Epithelial cell of proximal tubule (primary cell): ENCODE measurements around the gene SLC16A3. TPM values are rescaled to one million over a fixed set of nuclear protein-coding genes. Genes with fewer than 3 reads are reported as not detected.

ENCODE experiments used
- DNase-seq: peaks from one replicate; pipeline ENCODE4 v3.0.0-alpha.2; 2011; ENCODE audit warnings: low read depth
- H3K4me3 ChIP-seq: 2 replicates; pipeline ENCODE4 v1.5.1; 2011; ENCODE audit warnings: low read depth, mild to moderate bottlenecking, low read length
- total RNA-seq: library from RNA; depleted of rRNA; stranded (reverse); fragments of >200 nt; gene quantifications from 2 replicates; pipeline ENCODE4 v1.2.3, GENCODE V29; 2015
- TF ChIP-seq, protein P1 (sequence below): conservative IDR thresholded peaks from 2 replicates; pipeline ENCODE4 v1.5.1; 2012; ENCODE audit warnings: low read depth, mild to moderate bottlenecking, low read length

Gene SLC16A3
- total RNA-seq, 1 donor from 2014 or later, result 190 TPM

DNA sequence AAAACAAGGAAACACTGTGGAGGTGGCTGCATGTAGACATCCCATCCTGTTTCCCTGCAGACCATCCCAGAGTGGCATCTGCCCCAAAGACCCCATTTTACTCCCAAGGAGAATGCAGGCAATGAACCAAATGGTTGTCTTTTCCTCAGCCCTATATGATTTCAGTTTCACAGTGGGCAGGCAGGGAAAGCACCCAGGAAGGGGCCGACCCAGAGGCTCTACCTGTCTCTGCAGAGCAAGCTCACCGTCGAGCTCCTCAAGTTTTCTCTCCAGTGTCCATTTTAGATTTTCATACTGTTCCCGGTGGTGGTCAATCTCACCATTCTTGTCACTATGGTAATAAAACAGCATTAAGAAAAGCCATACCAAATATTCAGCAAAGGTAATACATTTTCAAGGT is 30.8 kb upstream of the SLC16A3 start:
- H3K4me3 ChIP-seq, result no peak overlapping the region
- TF ChIP-seq, protein P1, sequence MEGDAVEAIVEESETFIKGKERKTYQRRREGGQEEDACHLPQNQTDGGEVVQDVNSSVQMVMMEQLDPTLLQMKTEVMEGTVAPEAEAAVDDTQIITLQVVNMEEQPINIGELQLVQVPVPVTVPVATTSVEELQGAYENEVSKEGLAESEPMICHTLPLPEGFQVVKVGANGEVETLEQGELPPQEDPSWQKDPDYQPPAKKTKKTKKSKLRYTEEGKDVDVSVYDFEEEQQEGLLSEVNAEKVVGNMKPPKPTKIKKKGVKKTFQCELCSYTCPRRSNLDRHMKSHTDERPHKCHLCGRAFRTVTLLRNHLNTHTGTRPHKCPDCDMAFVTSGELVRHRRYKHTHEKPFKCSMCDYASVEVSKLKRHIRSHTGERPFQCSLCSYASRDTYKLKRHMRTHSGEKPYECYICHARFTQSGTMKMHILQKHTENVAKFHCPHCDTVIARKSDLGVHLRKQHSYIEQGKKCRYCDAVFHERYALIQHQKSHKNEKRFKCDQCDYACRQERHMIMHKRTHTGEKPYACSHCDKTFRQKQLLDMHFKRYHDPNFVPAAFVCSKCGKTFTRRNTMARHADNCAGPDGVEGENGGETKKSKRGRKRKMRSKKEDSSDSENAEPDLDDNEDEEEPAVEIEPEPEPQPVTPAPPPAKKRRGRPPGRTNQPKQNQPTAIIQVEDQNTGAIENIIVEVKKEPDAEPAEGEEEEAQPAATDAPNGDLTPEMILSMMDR, result no peak
- no peak for DNase-seq

DNA sequence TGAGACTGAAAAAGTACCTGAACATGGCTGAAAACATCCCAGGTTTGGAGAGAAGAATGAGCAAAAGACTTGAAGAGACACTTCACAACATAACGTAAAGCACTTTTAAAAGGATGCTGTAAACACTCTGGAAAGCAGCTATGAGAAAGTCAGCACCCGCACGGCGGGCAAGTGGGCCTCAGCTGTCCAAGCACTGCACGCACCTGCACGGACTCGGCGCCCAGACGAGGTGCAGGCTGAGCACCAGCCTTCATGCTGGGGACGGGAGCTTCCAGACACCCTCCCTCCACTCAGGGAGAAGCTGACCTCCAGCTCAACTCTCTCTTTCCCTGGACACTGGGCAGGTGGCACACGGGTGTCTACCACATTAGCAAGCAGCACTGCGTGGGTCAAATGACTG is 29.3 kb upstream of the SLC16A3 start:
- no peak overlapping the region for H3K4me3 ChIP-seq
- no peak for DNase-seq
- TF ChIP-seq, protein P1, result no peak

DNA sequence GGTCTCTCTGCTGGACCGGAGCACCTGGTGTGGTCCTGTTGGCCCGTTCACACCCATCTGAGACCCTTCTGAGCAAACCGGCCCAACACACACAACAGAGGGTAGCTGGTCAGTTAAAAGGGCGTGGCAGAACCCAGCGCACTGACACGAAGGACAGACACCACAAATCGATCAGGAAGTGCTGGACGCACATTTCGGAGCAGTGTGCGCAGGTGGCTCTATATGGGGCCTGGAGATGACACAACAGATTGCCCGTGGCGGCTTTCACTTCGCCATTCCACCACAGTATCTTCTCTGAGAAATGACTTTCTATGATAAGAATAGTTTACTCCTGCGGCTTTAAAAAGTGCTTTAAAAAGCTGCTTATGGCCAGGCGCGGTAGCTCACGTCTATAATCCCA is 28.7 kb upstream of the SLC16A3 start:
- DNase-seq, result no peak
- no peak overlapping the region for H3K4me3 ChIP-seq
- TF ChIP-seq, protein P1, result no peak

DNA sequence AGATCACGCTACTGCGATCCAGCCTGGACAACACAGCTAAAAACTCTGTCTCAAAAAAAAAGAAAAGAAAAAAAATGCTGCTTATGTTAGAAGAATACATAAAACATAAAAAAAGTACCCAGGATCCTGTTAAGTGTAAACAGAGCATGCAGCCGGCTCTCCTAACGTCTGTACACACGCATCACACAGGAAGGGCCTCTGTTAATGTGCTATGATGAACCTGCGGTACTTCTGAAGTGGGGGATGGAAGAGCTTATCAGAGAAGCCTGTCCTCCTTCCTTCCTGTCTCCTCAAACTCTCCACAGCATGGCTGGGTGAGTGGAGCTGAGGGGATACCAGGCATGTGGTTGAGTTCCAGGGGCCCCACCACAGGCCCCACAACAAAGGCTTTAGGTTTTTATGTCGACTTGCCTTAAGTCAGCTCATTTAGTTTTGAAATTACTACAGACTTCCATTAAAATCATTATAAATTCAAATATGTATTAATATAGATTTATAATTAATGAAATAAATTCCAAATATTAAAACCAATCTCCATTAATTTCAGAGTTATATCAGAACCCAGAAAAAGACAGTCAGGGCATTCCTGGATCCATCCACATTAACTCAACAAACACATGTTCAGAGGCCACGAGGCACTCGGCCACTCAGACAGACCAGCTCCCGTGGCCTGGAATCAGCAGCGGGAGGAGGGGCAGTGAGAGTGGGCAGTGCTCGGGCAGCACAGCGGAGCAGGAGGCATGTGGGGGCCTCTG is 27.9 kb upstream of the SLC16A3 start:
- no peak for DNase-seq
- TF ChIP-seq, protein P1, result no peak
- H3K4me3 ChIP-seq, result no peak overlapping the region

DNA sequence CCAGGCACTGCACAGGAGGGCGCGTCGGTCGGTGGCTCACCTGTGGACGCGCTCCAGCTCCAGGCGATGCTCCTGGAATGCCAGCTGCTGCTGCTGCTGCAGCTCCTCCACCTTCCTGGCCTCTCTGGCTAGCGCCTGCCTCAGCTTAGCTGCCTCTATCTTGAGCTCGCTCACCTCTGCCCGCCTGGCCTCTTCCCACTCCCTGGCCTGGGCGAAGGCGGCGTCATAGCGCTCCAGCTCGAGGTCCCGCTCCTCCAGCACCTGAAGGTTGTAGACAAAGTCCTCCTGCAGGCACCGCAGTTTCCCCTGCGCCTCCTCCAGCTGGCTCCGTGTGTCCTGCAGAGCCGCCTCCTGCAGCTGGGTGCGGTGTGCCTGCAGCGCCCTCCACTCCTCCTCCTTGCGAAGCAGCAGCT is 27.3 kb upstream of the SLC16A3 start:
- H3K4me3 ChIP-seq, result no peak overlapping the region
- TF ChIP-seq, protein P1, result no peak
- DNase-seq, result no peak

DNA sequence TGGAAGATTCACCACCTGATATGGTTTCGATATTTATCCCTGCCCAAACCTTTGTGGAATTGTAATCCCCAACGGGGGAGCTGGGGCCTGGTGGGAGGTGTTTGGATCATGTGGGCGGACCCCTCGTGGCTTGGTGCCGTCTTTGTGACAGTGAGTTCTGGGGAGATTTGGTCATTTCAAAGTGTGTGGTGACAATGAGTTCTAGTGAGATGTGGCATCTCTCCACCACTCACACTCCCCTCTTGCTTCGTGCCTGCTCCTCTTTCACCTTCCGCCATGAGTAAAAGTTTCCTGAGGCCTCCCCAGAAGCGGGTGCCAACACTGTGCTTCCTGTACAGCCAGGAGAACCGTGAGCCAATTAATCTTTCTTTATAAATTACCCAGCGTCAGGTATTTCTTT is 25.9 kb upstream of the SLC16A3 start:
- no peak for DNase-seq
- TF ChIP-seq, protein P1, result no peak
- H3K4me3 ChIP-seq, result no peak overlapping the region

DNA sequence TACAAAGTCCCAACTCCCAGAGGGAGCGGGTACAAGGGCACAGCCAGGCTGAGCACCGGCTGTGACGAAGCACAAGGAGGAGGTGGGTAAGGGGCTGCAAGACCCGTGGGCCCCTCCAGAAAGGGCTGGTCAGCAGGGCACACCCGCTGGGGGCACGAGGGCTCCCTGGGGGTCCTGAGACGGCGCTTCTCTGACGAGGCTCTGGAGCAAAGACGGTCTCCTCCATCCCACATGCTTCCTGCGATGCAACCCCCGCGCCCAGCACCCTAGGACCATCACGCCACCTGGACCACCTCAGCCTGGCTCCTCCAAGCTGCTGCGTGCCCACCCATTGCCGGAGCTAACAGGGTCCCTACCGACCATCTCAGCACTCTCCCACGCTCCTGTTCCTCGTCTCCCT is 24.9 kb upstream of the SLC16A3 start:
- no peak overlapping the region for H3K4me3 ChIP-seq
- DNase-seq, result no peak
- TF ChIP-seq, protein P1, result no peak
